B cell (primary cell): ENCODE measurements around the gene CHST9. TPM values are rescaled to one million over a fixed set of nuclear protein-coding genes. Genes with fewer than 3 reads are reported as not detected.

Source experiments
- ATAC-seq: fragments of 200-7000 bp; cut with Tn5 transposase; one replicate; pipeline ENCODE4 v1.10.0; 2021; ENCODE audit warnings: low read depth, mild to moderate bottlenecking, moderate number of reproducible peaks, moderate library complexity
- CTCF ChIA-PET: fragments of 350-600 bp; sonication (Branson Sonifier 250); formaldehyde crosslinking; loops from one replicate; lab custom pipeline; 2021; ENCODE audit warnings: antibody characterized with exemption, inconsistent platforms; lab: Charles Lee
- POLR2A ChIA-PET: fragments of 350-600 bp; sonication (Branson Sonifier 250); formaldehyde crosslinking; loops from one replicate; lab custom pipeline; 2021; ENCODE audit warnings: antibody characterized with exemption; lab: Charles Lee
- DNase-seq: peaks from one replicate; pipeline ENCODE4 v3.0.0; 2013
- H2AFZ ChIP-seq: 2 replicates; pipeline ENCODE4 v1.6.1; 2012; ENCODE audit warnings: mild to moderate bottlenecking, low read depth, low read length; ENCODE audit not compliant: insufficient read depth, poor library complexity, severe bottlenecking
- H3K27ac ChIP-seq, 2 donors: 1 replicate in 1 of 2; 2 replicates in 1 of 2; pipeline ENCODE4 v1.5.1; 2012 to 2013; ENCODE audit warnings: low read length in 2 of 2, mild to moderate bottlenecking in 2 of 2, moderate library complexity in 1 of 2
- H3K27me3 ChIP-seq, 4 experiments: fragments of 200-600 bp in 1 of 4; sonication (generic) in 1 of 4; replicated peaks in 1 of 4; 1 replicate in 2 of 4; 2 replicates in 2 of 4; pipeline versions ENCODE4 v1.6.1 to v1.7.0; 2013 to 2016; ENCODE audit warnings: low read length in 3 of 4, mild to moderate bottlenecking in 2 of 4, mixed read lengths in 1 of 4, moderate library complexity in 1 of 4; ENCODE audit not compliant: insufficient read depth in 4 of 4, control insufficient read depth in 3 of 4; ENCODE audit errors: control extremely low read depth in 1 of 4
- H3K36me3 ChIP-seq, 2 experiments: replicated peaks in 1 of 2; 1 replicate in 1 of 2; 2 replicates in 1 of 2; pipeline versions ENCODE4 v1.6.1 to v1.7.1; 2013; ENCODE audit warnings: low read length in 1 of 2; ENCODE audit not compliant: insufficient read depth in 2 of 2, control insufficient read depth in 1 of 2; ENCODE audit errors: control extremely low read depth in 1 of 2, extremely low read depth in 1 of 2
- H3K4me1 ChIP-seq, 2 donors: fragments of 200-600 bp in 1 of 2; sonication (generic) in 1 of 2; 1 replicate in 1 of 2; 2 replicates in 1 of 2; pipeline versions ENCODE4 v1.5.1 to v1.6.1; 2013 to 2017; ENCODE audit warnings: low read length in 2 of 2; ENCODE audit not compliant: control insufficient read depth in 2 of 2, insufficient read depth in 2 of 2
- H3K4me2 ChIP-seq: replicated peaks from 2 replicates; pipeline ENCODE3; 2012; ENCODE audit warnings: mild to moderate bottlenecking, low read depth, low read length; ENCODE audit not compliant: poor library complexity, severe bottlenecking
- H3K4me3 ChIP-seq, 5 experiments: fragments of 200-600 bp in 1 of 5; sonication (generic) in 1 of 5; 1 replicate in 3 of 5; 2 replicates in 2 of 5; pipeline versions ENCODE4 v1.5.1 to v1.7.0; 2011 to 2016; ENCODE audit warnings: low read length in 4 of 5, mild to moderate bottlenecking in 4 of 5, low read depth in 2 of 5, control low read depth in 1 of 5, moderate library complexity in 1 of 5; ENCODE audit not compliant: insufficient read depth in 1 of 5; ENCODE audit errors: control extremely low read depth in 1 of 5, extremely low read depth in 1 of 5
- H3K79me2 ChIP-seq: fragments of 200-600 bp; sonication (generic); one replicate; pipeline ENCODE4 v1.6.0; 2016; ENCODE audit warnings: low read length; ENCODE audit not compliant: control insufficient read depth, insufficient read depth
- H3K9ac ChIP-seq: fragments of 200-600 bp; sonication (generic); 2 replicates; pipeline ENCODE4 v1.6.1; 2017; ENCODE audit warnings: mild to moderate bottlenecking, low read length, moderate library complexity
- H3K9me3 ChIP-seq, 3 donors: one replicate each; pipeline versions ENCODE4 v1.6.1 to v1.7.1; 2013; ENCODE audit warnings: low read length in 2 of 3; ENCODE audit not compliant: control insufficient read depth in 2 of 3, insufficient read depth in 1 of 3; ENCODE audit errors: control extremely low read depth in 1 of 3
- H4K20me1 ChIP-seq: 2 replicates; pipeline ENCODE4 v1.6.0; 2012; ENCODE audit warnings: mild to moderate bottlenecking, low read length; ENCODE audit not compliant: insufficient read depth, control insufficient read depth, poor library complexity, severe bottlenecking
- H3K27ac Mint-ChIP-seq: one replicate; pipeline ENCODE4 v1.8.0; 2021; ENCODE audit warnings: mixed read lengths
- H3K27me3 Mint-ChIP-seq: one replicate; pipeline ENCODE4 v1.8.0; 2021; ENCODE audit warnings: mixed read lengths
- H3K4me1 Mint-ChIP-seq: one replicate; pipeline ENCODE4 v1.8.0; 2021; ENCODE audit warnings: mixed read lengths
- H3K4me3 Mint-ChIP-seq: one replicate; pipeline ENCODE4 v1.8.0; 2021; ENCODE audit warnings: mixed read lengths
- H3K9me3 Mint-ChIP-seq: one replicate; pipeline ENCODE4 v1.8.0; 2022; ENCODE audit warnings: mixed read lengths; ENCODE audit not compliant: insufficient read depth
- EZH2 ChIP-seq: IDR thresholded peaks from 2 replicates; pipeline ENCODE4 v1.6.1; 2012; ENCODE audit warnings: borderline replicate concordance, low read depth, mild to moderate bottlenecking, moderate library complexity, low read length; ENCODE audit not compliant: insufficient read depth, poor library complexity, severe bottlenecking
- WGBS: methylation state at CpG from one replicate; pipeline ENCODE4 v1.1.5; 2013; ENCODE audit warnings: missing lambda C conversion rate; ENCODE audit not compliant: insufficient coverage; 5-methylcytosine and 5-hydroxymethylcytosine counted together
- intact Hi-C: fragments of 100-400 bp; cut with micrococcal nuclease; formaldehyde crosslinking; loops from one replicate; pipeline ENCODE4 v1.10.0; 2022
- polyA plus RNA-seq: library from polyadenylated mRNA; depleted of rRNA; stranded (reverse); fragments of >200 nt; gene quantifications from 2 replicates; pipeline ENCODE4 v1.2.3, GENCODE V29; 2012
- total RNA-seq, 2 donors: library from RNA; stranded (reverse); fragments of 120-200 nt in 1 of 2; gene quantifications; 1 replicate in 1 of 2; 2 replicates in 1 of 2; pipeline versions ENCODE4 v1.2.3 to v1.2.4, GENCODE V29; 2013 to 2022
- TF ChIP-seq, protein P1 (sequence below): fragments of 200-600 bp; IDR thresholded peaks from one replicate; pipeline ENCODE4 v1.8.0; 2022; ENCODE audit warnings: antibody characterized with exemption, mild to moderate bottlenecking

Gene CHST9
- total and polyA plus RNA-seq, 2 donors (not counting 1 experiment from before 2014, with no cell fraction given), result not detected

DNA sequence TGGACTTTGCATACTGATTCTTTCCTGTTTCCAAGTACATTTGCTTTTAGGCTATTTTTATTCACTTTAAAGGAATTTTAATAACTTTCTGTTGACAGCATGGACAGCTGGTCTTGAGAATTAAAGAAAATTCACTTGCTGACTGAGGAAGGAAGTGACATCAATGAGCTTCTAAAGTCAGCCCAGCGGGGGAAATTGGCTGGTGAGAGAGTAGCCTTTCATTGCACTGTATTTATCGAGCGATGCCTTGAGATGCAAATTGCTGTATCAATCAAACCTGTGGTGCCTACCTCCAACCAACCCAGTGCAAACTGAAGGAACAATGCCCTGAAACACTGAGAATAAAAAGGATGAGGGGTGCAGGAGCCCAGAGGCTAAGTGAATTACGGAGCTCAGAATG lies 228.2 kb downstream of the CHST9 start:
- WGBS, result no CpG with 5 or more reads among the region's 4 CpGs
- no peak for ATAC-seq
- no peak overlapping the region for H3K27ac Mint-ChIP-seq
- Histone ChIP-seq H3K36me3 (no peaks in the 10 kb centered on the region), H3K9me3 (no peaks in the 10 kb centered on the region), H3K9ac (no peak overlapping the region), H4K20me1 (no peaks in the 10 kb centered on the region), H3K4me1 (no peaks in the 10 kb centered on the region), H3K4me3 (no peak overlapping the region), H3K79me2 (no peaks in the 10 kb centered on the region), H3K27ac (no peak overlapping the region), H2AFZ (no peak overlapping the region), H3K4me2 (no peak overlapping the region), H3K27me3 (no peaks in the 10 kb centered on the region)
- no peaks in the 10 kb centered on the region for H3K27me3 Mint-ChIP-seq
- ChIA-PET CTCF (no interaction called here), POLR2A (no interaction called here)
- TF ChIP-seq EZH2, result no peak
- H3K4me3 Mint-ChIP-seq, result no peak overlapping the region
- H3K9me3 Mint-ChIP-seq, result no peaks in the 10 kb centered on the region
- DNase-seq, result no peak
- H3K4me1 Mint-ChIP-seq, result no peaks in the 10 kb centered on the region
- intact Hi-C loops, result no loop called here

DNA sequence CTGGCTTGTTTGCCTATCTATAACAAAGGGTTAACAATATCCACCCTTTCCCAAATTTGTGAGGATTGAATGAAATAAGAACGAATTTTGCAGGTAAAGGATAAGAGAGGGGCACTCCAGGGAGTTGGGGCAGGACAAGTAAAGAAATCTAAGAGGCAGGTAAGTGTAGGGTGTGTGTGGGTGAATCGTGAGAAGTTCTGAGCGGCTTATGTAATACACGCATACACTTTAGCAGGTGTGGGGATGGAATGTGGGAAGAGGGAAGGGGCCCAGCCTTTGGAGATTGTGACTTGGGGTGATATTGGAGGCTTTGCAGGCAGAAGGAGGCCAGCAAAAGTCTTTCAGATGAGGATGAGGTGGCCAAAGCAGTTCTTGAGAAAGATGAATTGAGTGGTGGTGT lies 236.4 kb downstream of the CHST9 start:
- POLR2A ChIA-PET, result no interaction called here
- Histone ChIP-seq H3K4me2 (no peak overlapping the region), H4K20me1 (no peaks in the 10 kb centered on the region), H3K79me2 (no peaks in the 10 kb centered on the region), H3K9ac (no peak overlapping the region), H2AFZ (no peak overlapping the region), H3K27ac (no peak overlapping the region), H3K27me3 (no peaks in the 10 kb centered on the region), H3K9me3 (no peaks in the 10 kb centered on the region), H3K36me3 (no peaks in the 10 kb centered on the region), H3K4me1 (no peaks in the 10 kb centered on the region), H3K4me3 (no peak overlapping the region)
- 84% methylated on average over 4 of the region's 4 CpGs for WGBS
- H3K9me3 Mint-ChIP-seq, result no peaks in the 10 kb centered on the region
- intact Hi-C loops, result no loop called here
- ATAC-seq (no peak), DNase-seq (no peak)
- no peak overlapping the region for H3K4me3 Mint-ChIP-seq
- no peaks in the 10 kb centered on the region for H3K27me3 Mint-ChIP-seq
- no peak overlapping the region for H3K27ac Mint-ChIP-seq
- H3K4me1 Mint-ChIP-seq, result no peaks in the 10 kb centered on the region
- CTCF ChIA-PET, result no interaction called here
- TF ChIP-seq, protein P1, sequence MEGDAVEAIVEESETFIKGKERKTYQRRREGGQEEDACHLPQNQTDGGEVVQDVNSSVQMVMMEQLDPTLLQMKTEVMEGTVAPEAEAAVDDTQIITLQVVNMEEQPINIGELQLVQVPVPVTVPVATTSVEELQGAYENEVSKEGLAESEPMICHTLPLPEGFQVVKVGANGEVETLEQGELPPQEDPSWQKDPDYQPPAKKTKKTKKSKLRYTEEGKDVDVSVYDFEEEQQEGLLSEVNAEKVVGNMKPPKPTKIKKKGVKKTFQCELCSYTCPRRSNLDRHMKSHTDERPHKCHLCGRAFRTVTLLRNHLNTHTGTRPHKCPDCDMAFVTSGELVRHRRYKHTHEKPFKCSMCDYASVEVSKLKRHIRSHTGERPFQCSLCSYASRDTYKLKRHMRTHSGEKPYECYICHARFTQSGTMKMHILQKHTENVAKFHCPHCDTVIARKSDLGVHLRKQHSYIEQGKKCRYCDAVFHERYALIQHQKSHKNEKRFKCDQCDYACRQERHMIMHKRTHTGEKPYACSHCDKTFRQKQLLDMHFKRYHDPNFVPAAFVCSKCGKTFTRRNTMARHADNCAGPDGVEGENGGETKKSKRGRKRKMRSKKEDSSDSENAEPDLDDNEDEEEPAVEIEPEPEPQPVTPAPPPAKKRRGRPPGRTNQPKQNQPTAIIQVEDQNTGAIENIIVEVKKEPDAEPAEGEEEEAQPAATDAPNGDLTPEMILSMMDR, result no peak
- no peak for TF ChIP-seq EZH2
